Hepatocyte (in vitro differentiated cells): ENCODE results near the gene GRM8. TPM values are rescaled to one million over a fixed set of nuclear protein-coding genes. Genes with fewer than 3 reads are reported as not detected.

Source experiments
- DNase-seq: peaks from one replicate; pipeline ENCODE4 v3.0.0-alpha.2; 2016; ENCODE audit warnings: low spot score
- H2AFZ ChIP-seq: fragments of 200-600 bp; sonication (generic); 2 replicates; pipeline ENCODE4 v1.6.0; 2016; ENCODE audit warnings: antibody characterized with exemption, mild to moderate bottlenecking
- H3K27ac ChIP-seq: fragments of 200-600 bp; sonication (generic); 2 replicates; pipeline ENCODE4 v1.5.1; 2016; ENCODE audit warnings: mild to moderate bottlenecking
- H3K27me3 ChIP-seq: fragments of 200-600 bp; sonication (generic); 2 replicates; pipeline ENCODE4 v1.6.1; 2016
- H3K36me3 ChIP-seq: fragments of 200-600 bp; sonication (generic); replicated peaks from 2 replicates; pipeline ENCODE4 v1.5.1; 2016; ENCODE audit warnings: low read depth; ENCODE audit not compliant: insufficient read depth
- H3K4me1 ChIP-seq: fragments of 200-600 bp; sonication (generic); 2 replicates; pipeline ENCODE4 v1.5.1; 2016; ENCODE audit warnings: mild to moderate bottlenecking, moderate library complexity; ENCODE audit not compliant: insufficient read depth
- H3K4me2 ChIP-seq: fragments of 200-600 bp; sonication (generic); 2 replicates; pipeline ENCODE4 v1.6.0; 2016
- H3K4me3 ChIP-seq: fragments of 200-600 bp; sonication (generic); 2 replicates; pipeline ENCODE4 v1.5.1; 2016; ENCODE audit warnings: mild to moderate bottlenecking
- H3K79me2 ChIP-seq: fragments of 200-600 bp; sonication (generic); 2 replicates; pipeline ENCODE4 v1.6.0; 2017; ENCODE audit warnings: mild to moderate bottlenecking
- H3K9me2 ChIP-seq: fragments of 200-600 bp; sonication (generic); replicated peaks from 2 replicates; pipeline ENCODE4 v1.6.0; 2017; ENCODE audit warnings: mild to moderate bottlenecking; ENCODE audit not compliant: insufficient read depth
- H3K9me3 ChIP-seq: fragments of 200-600 bp; sonication (generic); 2 replicates; pipeline ENCODE4 v1.5.1; 2016; ENCODE audit warnings: low read depth, mild to moderate bottlenecking
- H4K20me1 ChIP-seq: fragments of 200-600 bp; sonication (generic); 2 replicates; pipeline ENCODE4 v1.6.0; 2016; ENCODE audit warnings: mild to moderate bottlenecking; ENCODE audit not compliant: insufficient read depth, poor library complexity, severe bottlenecking
- EZH2 ChIP-seq: fragments of 200-600 bp; sonication (generic); IDR thresholded peaks from 2 replicates; pipeline ENCODE4 v1.6.1; 2016; ENCODE audit warnings: antibody characterized with exemption, mild to moderate bottlenecking, borderline replicate concordance
- EZH2phosphoT487 ChIP-seq: fragments of 200-600 bp; sonication (generic); IDR thresholded peaks from one replicate; pipeline ENCODE4 v1.6.1; 2018; ENCODE audit warnings: antibody characterized with exemption, mild to moderate bottlenecking, low read depth, moderate library complexity; ENCODE audit not compliant: unreplicated experiment, severe bottlenecking
- WGBS: methylation state at CpG from one replicate; pipeline ENCODE4 v1.1.6; 2016; ENCODE audit warnings: low lambda C conversion rate; ENCODE audit errors: missing lambda C conversion rate; 5-methylcytosine and 5-hydroxymethylcytosine counted together
- polyA plus RNA-seq: library from polyadenylated mRNA; unstranded; fragments of >200 nt; fragmentation: Nextera tagmentation; extraction: Ambion mirVana; gene quantifications from 2 replicates; pipeline ENCODE4 v1.2.1, GENCODE V29; 2016
- total RNA-seq: library from RNA; depleted of rRNA; stranded (reverse); fragments of >200 nt; gene quantifications from 2 replicates; pipeline ENCODE4 v1.2.3, GENCODE V29; 2014
- TF ChIP-seq, protein P1 (sequence below): fragments of 200-600 bp; sonication (generic); IDR thresholded peaks from 2 replicates; pipeline ENCODE4 v1.5.1; 2016; ENCODE audit warnings: antibody characterized with exemption, mild to moderate bottlenecking; ENCODE audit not compliant: poor library complexity

Gene GRM8
- total and polyA plus RNA-seq, 2 experiments from 2014 or later = 0.62 to 4.5 TPM

DNA sequence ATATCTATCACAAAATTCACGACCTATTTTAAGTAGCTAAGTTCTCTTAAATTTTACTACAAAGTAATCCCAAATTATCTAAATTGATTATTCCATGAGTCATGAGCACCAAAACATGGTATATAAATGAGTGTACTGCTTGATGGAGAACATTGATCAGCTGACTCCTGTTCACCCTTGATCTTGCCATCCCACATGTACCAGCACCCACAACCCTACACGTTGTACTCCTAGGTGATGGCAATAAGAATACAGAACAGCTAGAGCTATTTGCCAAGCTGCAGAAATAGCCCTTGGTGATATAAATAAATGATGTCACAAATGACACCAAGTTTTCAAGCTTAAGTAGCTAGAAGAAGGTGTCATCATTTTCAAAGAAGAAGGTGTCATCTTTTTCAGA, 235.5 kb downstream of the GRM8 start:
- Histone ChIP-seq H3K4me2 (no peak overlapping the region), H3K4me3 (no peak overlapping the region), H3K27me3 (peaks cover 3% of the 10 kb centered on the region), H3K79me2 (no peaks in the 10 kb centered on the region), H3K27ac (no peak overlapping the region), H3K9me2 (no peaks in the 10 kb centered on the region), H2AFZ (no peak overlapping the region), H3K4me1 (no peaks in the 10 kb centered on the region), H3K9me3 (no peaks in the 10 kb centered on the region), H3K36me3 (no peaks in the 10 kb centered on the region), H4K20me1 (no peaks in the 10 kb centered on the region)
- no peak for DNase-seq
- 72% methylated on average over 2 of the region's 2 CpGs for WGBS
- TF ChIP-seq EZH2phosphoT487 (no peak), EZH2 (no peak)
- TF ChIP-seq, protein P1, sequence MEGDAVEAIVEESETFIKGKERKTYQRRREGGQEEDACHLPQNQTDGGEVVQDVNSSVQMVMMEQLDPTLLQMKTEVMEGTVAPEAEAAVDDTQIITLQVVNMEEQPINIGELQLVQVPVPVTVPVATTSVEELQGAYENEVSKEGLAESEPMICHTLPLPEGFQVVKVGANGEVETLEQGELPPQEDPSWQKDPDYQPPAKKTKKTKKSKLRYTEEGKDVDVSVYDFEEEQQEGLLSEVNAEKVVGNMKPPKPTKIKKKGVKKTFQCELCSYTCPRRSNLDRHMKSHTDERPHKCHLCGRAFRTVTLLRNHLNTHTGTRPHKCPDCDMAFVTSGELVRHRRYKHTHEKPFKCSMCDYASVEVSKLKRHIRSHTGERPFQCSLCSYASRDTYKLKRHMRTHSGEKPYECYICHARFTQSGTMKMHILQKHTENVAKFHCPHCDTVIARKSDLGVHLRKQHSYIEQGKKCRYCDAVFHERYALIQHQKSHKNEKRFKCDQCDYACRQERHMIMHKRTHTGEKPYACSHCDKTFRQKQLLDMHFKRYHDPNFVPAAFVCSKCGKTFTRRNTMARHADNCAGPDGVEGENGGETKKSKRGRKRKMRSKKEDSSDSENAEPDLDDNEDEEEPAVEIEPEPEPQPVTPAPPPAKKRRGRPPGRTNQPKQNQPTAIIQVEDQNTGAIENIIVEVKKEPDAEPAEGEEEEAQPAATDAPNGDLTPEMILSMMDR = no peak

DNA sequence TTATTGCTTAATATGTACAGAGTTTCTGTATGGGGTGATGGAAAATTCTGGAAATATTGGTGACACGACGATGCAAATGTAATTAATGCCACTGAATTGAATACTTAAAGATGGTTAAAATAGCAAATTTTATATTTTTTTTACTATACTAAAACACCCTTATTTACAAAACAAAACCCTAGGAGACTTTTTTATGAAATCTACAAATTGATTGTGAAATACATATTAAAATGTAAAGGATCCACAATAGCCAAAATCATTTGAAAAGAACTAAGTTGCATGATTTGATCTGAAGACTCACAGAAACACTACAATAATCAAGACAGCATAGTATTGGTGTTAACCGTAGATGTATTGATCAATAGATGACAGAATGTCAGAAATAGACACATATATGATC, 252.0 kb downstream of the GRM8 start:
- H2AFZ ChIP-seq = no peak overlapping the region
- WGBS = 95% methylated on average over 3 of the region's 3 CpGs

DNA sequence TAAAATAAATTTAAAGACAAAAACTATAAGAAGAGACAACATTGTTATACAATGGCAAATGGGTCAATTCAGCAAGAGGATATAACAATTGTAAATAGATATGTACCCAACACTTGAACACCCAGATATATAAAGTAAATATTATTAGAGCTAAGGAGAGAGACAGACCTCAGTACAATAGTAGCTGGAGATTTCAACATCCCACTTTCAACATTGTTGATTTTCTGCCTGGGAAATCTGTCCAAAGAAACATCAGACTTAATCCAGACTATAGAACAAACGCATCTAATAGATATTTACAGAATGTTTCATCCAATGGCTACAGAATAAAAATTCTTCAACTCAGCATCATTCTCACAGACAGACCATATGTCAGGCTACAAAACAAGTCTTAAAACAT, 256.1 kb downstream of the GRM8 start:
- Histone ChIP-seq H3K4me2 (no peak overlapping the region), H3K27me3 (no peaks in the 10 kb centered on the region), H3K4me3 (no peak overlapping the region), H3K9me2 (no peaks in the 10 kb centered on the region), H3K27ac (no peak overlapping the region), H4K20me1 (no peaks in the 10 kb centered on the region), H2AFZ (no peak overlapping the region), H3K36me3 (no peaks in the 10 kb centered on the region), H3K79me2 (no peaks in the 10 kb centered on the region), H3K4me1 (no peaks in the 10 kb centered on the region), H3K9me3 (no peaks in the 10 kb centered on the region)
- DNase-seq = no peak
- 64% methylated on average over 1 of the region's 1 CpG for WGBS
- TF ChIP-seq EZH2 (no peak), EZH2phosphoT487 (no peak)
- TF ChIP-seq, protein P1 = no peak

More for the DNA sequence above, 252.0 kb downstream of the GRM8 start:
- Histone ChIP-seq H4K20me1 (no peaks in the 10 kb centered on the region), H3K27me3 (no peaks in the 10 kb centered on the region), H3K27ac (no peak overlapping the region), H3K79me2 (no peaks in the 10 kb centered on the region), H3K9me2 (no peaks in the 10 kb centered on the region), H3K4me2 (no peak overlapping the region), H3K9me3 (no peaks in the 10 kb centered on the region), H3K4me3 (no peak overlapping the region), H3K36me3 (no peaks in the 10 kb centered on the region), H3K4me1 (no peaks in the 10 kb centered on the region)
- TF ChIP-seq EZH2 = no peak
- TF ChIP-seq EZH2phosphoT487 = no peak
- TF ChIP-seq, protein P1 = no peak
- DNase-seq = no peak
